Loucy (cell line): ENCODE measurements around the gene SHISA4.

Source experiments
- H2AFZ ChIP-seq: fragments of 200-600 bp; sonication (generic); 2 replicates; pipeline ENCODE4 v1.6.0; 2016; ENCODE audit warnings: antibody characterized with exemption, mild to moderate bottlenecking, low read length, moderate library complexity
- H3F3A ChIP-seq: fragments of 200-600 bp; 2 replicates; pipeline ENCODE4 v1.6.0; 2016; ENCODE audit warnings: antibody characterized with exemption, low read depth, mild to moderate bottlenecking
- H3K27me3 ChIP-seq: fragments of 200-600 bp; sonication (generic); 2 replicates; pipeline ENCODE4 v1.6.1; 2014; ENCODE audit warnings: low read length, mild to moderate bottlenecking; ENCODE audit not compliant: insufficient read depth, poor library complexity, severe bottlenecking
- H3K36me3 ChIP-seq: fragments of 200-600 bp; sonication (generic); 2 replicates; pipeline ENCODE4 v1.6.1; 2016; ENCODE audit warnings: low read length; ENCODE audit not compliant: insufficient read depth
- H3K4me1 ChIP-seq: fragments of 200-600 bp; sonication (generic); 2 replicates; pipeline ENCODE4 v1.5.1; 2014; ENCODE audit warnings: low read length, mild to moderate bottlenecking; ENCODE audit not compliant: insufficient read depth, poor library complexity, severe bottlenecking
- H3K4me2 ChIP-seq: fragments of 200-600 bp; sonication (generic); 2 replicates; pipeline ENCODE4 v1.6.0; 2014; ENCODE audit warnings: antibody characterized with exemption, low read length, low read depth, mild to moderate bottlenecking; ENCODE audit not compliant: poor library complexity, severe bottlenecking
- H3K4me3 ChIP-seq: fragments of 200-600 bp; sonication (generic); 2 replicates; pipeline ENCODE4 v1.5.1; 2014; ENCODE audit warnings: low read length, mild to moderate bottlenecking, mixed read lengths; ENCODE audit not compliant: poor library complexity, severe bottlenecking
- H3K79me2 ChIP-seq: fragments of 200-600 bp; sonication (generic); 2 replicates; pipeline ENCODE4 v1.6.1; 2014; ENCODE audit warnings: low read length; ENCODE audit not compliant: insufficient read depth
- H3K9ac ChIP-seq: fragments of 200-600 bp; sonication (generic); 2 replicates; pipeline ENCODE4 v1.6.0; 2014; ENCODE audit warnings: mild to moderate bottlenecking, low read depth, low read length, moderate library complexity; ENCODE audit not compliant: poor library complexity, severe bottlenecking
- H3K9me2 ChIP-seq: fragments of 200-600 bp; sonication (generic); replicated peaks from 2 replicates; pipeline ENCODE4 v1.6.1; 2016; ENCODE audit warnings: low read depth, low read length, mixed read lengths
- H3K9me3 ChIP-seq: fragments of 200-600 bp; sonication (generic); 2 replicates; pipeline ENCODE4 v1.6.1; 2014; ENCODE audit warnings: mild to moderate bottlenecking, antibody characterized with exemption, low read length, low read depth; ENCODE audit not compliant: insufficient read depth
- H4K20me1 ChIP-seq: fragments of 200-600 bp; sonication (generic); 2 replicates; pipeline ENCODE4 v1.6.0; 2014; ENCODE audit warnings: antibody characterized with exemption, low read length, mild to moderate bottlenecking; ENCODE audit not compliant: insufficient read depth, poor library complexity, severe bottlenecking
- CTCF ChIP-seq: fragments of 200-600 bp; sonication (generic); conservative IDR thresholded peaks from 2 replicates; pipeline ENCODE4 v1.5.1; 2014; ENCODE audit warnings: mild to moderate bottlenecking, antibody characterized with exemption, low read length
- EZH2phosphoT487 ChIP-seq: fragments of 200-600 bp; IDR thresholded peaks from 2 replicates; pipeline ENCODE4 v1.6.1; 2018; ENCODE audit warnings: antibody characterized with exemption, mild to moderate bottlenecking, moderate library complexity, borderline replicate concordance

SHISA4 gene

DNA sequence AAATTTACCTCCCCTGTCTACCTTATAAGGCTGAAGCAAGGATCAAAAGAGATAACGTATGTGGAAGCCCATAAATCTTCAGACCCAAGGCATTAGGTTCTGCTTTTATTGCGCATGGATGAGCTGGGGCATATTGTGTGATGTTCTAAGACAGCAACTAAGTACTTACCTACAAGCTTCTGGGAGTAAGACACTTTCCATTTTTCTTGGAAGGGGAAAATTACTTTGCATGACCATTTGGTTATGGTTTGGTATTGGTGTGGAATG is 36.5 kb downstream of the SHISA4 start:
- H3K4me2 ChIP-seq = no peak overlapping the region
- H3K9me3 ChIP-seq = no peaks in the 10 kb centered on the region
- no peaks in the 10 kb centered on the region for H3F3A ChIP-seq
- no peaks in the 10 kb centered on the region for H3K4me1 ChIP-seq
- no peaks in the 10 kb centered on the region for H3K36me3 ChIP-seq
- H3K9ac ChIP-seq = no peak overlapping the region
- H3K79me2 ChIP-seq = no peaks in the 10 kb centered on the region
- H2AFZ ChIP-seq = no peak overlapping the region
- H3K27me3 ChIP-seq = no peaks in the 10 kb centered on the region
- no peaks in the 10 kb centered on the region for H3K9me2 ChIP-seq
- TF ChIP-seq CTCF = no peak
- no peak for TF ChIP-seq EZH2phosphoT487
- no peaks in the 10 kb centered on the region for H4K20me1 ChIP-seq
- H3K4me3 ChIP-seq = no peak overlapping the region

- Histone ChIP-seq H3K27me3 (no peaks in the 10 kb centered on the region), H3F3A (no peaks in the 10 kb centered on the region), H3K9me2 (no peaks in the 10 kb centered on the region), H4K20me1 (no peaks in the 10 kb centered on the region), H3K9me3 (no peaks in the 10 kb centered on the region), H3K4me1 (no peaks in the 10 kb centered on the region), H3K79me2 (no peaks in the 10 kb centered on the region), H3K4me3 (no peak overlapping the region), H3K4me2 (no peak overlapping the region), H3K9ac (no peak overlapping the region), H3K36me3 (no peaks in the 10 kb centered on the region), H2AFZ (no peak overlapping the region)
- no peak for TF ChIP-seq EZH2phosphoT487
- TF ChIP-seq CTCF = no peak
Measured at GRCh38 chr1:201925981-201926645, 37.4 kb downstream of the SHISA4 start.

- TF ChIP-seq EZH2phosphoT487 (no peak), CTCF (no peak)
- H3F3A ChIP-seq = no peaks in the 10 kb centered on the region
- no peak overlapping the region for H3K4me2 ChIP-seq
- no peak overlapping the region for H3K4me3 ChIP-seq
- no peaks in the 10 kb centered on the region for H4K20me1 ChIP-seq
- no peaks in the 10 kb centered on the region for H3K79me2 ChIP-seq
- no peaks in the 10 kb centered on the region for H3K9me3 ChIP-seq
- no peaks in the 10 kb centered on the region for H3K4me1 ChIP-seq
- H3K27me3 ChIP-seq = no peaks in the 10 kb centered on the region
- no peaks in the 10 kb centered on the region for H3K36me3 ChIP-seq
- no peak overlapping the region for H2AFZ ChIP-seq
- no peak overlapping the region for H3K9ac ChIP-seq
- H3K9me2 ChIP-seq = no peaks in the 10 kb centered on the region
Measured at GRCh38 chr1:201928266-201928665, 39.6 kb downstream of the SHISA4 start.
